HFFc6 (cell line): ENCODE measurements around the gene RABGAP1L. TPM values are rescaled to one million over a fixed set of nuclear protein-coding genes. Genes with fewer than 3 reads are reported as not detected.

Experiments used
- DNase-seq: peaks from one replicate; pipeline ENCODE4 v3.0.0-alpha.2; 2018
- H3K27ac Mint-ChIP-seq: 2 replicates; pipeline ENCODE4 v1.8.0; 2020; ENCODE audit warnings: mild to moderate bottlenecking, mixed read lengths
- H3K27me3 Mint-ChIP-seq: 2 replicates; pipeline ENCODE4 v1.8.0; 2021; ENCODE audit warnings: mild to moderate bottlenecking, moderate library complexity, mixed read lengths; ENCODE audit not compliant: insufficient read depth
- H3K36me3 Mint-ChIP-seq: 2 replicates; pipeline ENCODE4 v1.8.0; 2021; ENCODE audit warnings: low read depth, mixed read lengths
- H3K4me1 Mint-ChIP-seq: 2 replicates; pipeline ENCODE4 v1.8.0; 2020; ENCODE audit warnings: low read depth, mixed read lengths
- H3K4me3 Mint-ChIP-seq: 2 replicates; pipeline ENCODE4 v1.8.0; 2020; ENCODE audit warnings: mild to moderate bottlenecking, moderate library complexity, mixed read lengths
- H3K9me3 Mint-ChIP-seq: 2 replicates; pipeline ENCODE4 v1.8.0; 2020; ENCODE audit warnings: mild to moderate bottlenecking, mixed read lengths
- CTCF ChIP-seq: fragments of 200-600 bp; sonication (generic); IDR thresholded peaks from 2 replicates; pipeline ENCODE4 v1.5.0; 2021; ENCODE audit warnings: antibody characterized with exemption, mild to moderate bottlenecking
- total RNA-seq, 6 experiments: library from RNA; stranded (reverse); fragmentation: NEBNext Ultra II Directional; extraction: Animal tissue kit (Norgen Biotek cat#: 25700); gene quantifications; 2 replicates in 1 of 6; 3 replicates in 5 of 6; pipeline ENCODE4 v1.2.3, GENCODE V29; 2021

Gene RABGAP1L
- total RNA-seq, 6 experiments from 2014 or later = 14.5 to 16.9 (median 16.0) TPM

GRCh38 chr1:174965362-174966007 is 806.2 kb downstream of the RABGAP1L start:
- Mint-ChIP-seq H3K4me1 (peaks cover 15% of the 10 kb centered on the region), H3K4me3 (no peak overlapping the region), H3K9me3 (no peaks in the 10 kb centered on the region), H3K27me3 (no peaks in the 10 kb centered on the region), H3K27ac (no peak overlapping the region), H3K36me3 (no peaks in the 10 kb centered on the region)
- no peak for TF ChIP-seq CTCF
- no peak for DNase-seq

GRCh38 chr1:174966008-174966572 is 806.8 kb downstream of the RABGAP1L start:
- H3K27ac Mint-ChIP-seq = no peak overlapping the region
- H3K9me3 Mint-ChIP-seq = no peaks in the 10 kb centered on the region

GRCh38 chr1:174967845-174968705 is 808.8 kb downstream of the RABGAP1L start:
- Mint-ChIP-seq H3K9me3 (no peaks in the 10 kb centered on the region), H3K4me1 (peaks cover 20% of the 10 kb centered on the region), H3K36me3 (no peaks in the 10 kb centered on the region), H3K27ac (no peak overlapping the region), H3K27me3 (no peaks in the 10 kb centered on the region), H3K4me3 (no peak overlapping the region)
- DNase-seq = no peak
- TF ChIP-seq CTCF = no peak

More at GRCh38 chr1:174966008-174966572, 806.8 kb downstream of the RABGAP1L start:
- H3K36me3 Mint-ChIP-seq = no peaks in the 10 kb centered on the region
- no peaks in the 10 kb centered on the region for H3K27me3 Mint-ChIP-seq
- no peak for DNase-seq
- H3K4me1 Mint-ChIP-seq = peaks cover 15% of the 10 kb centered on the region
- no peak overlapping the region for H3K4me3 Mint-ChIP-seq
- TF ChIP-seq CTCF = no peak

GRCh38 chr1:174968750-174969244 is 809.5 kb downstream of the RABGAP1L start:
- Mint-ChIP-seq H3K9me3 (no peaks in the 10 kb centered on the region), H3K4me3 (no peak overlapping the region), H3K27me3 (no peaks in the 10 kb centered on the region), H3K4me1 (peaks cover 20% of the 10 kb centered on the region), H3K27ac (no peak overlapping the region), H3K36me3 (no peaks in the 10 kb centered on the region)
- no peak for TF ChIP-seq CTCF
- peak; percentile 38 for DNase-seq

GRCh38 chr1:174969977-174970376 is 810.7 kb downstream of the RABGAP1L start:
- no peaks in the 10 kb centered on the region for H3K9me3 Mint-ChIP-seq
- no peak for TF ChIP-seq CTCF
- no peaks in the 10 kb centered on the region for H3K36me3 Mint-ChIP-seq
- H3K4me1 Mint-ChIP-seq = peaks cover 20% of the 10 kb centered on the region
- H3K27me3 Mint-ChIP-seq = peaks cover 1% of the 10 kb centered on the region; the same call in 1 of the 2 replicates
- DNase-seq = no peak
- H3K4me3 Mint-ChIP-seq = no peak overlapping the region
- no peak overlapping the region for H3K27ac Mint-ChIP-seq
